ENCODE results near the gene TNFRSF9. TPM values are rescaled to one million over a fixed set of nuclear protein-coding genes. Genes with fewer than 3 reads are reported as not detected.

Gene TNFRSF9
- total RNA-seq, 4 donors from 2014 or later = 0.21 to 0.60 TPM; not detected in 2

DNA sequence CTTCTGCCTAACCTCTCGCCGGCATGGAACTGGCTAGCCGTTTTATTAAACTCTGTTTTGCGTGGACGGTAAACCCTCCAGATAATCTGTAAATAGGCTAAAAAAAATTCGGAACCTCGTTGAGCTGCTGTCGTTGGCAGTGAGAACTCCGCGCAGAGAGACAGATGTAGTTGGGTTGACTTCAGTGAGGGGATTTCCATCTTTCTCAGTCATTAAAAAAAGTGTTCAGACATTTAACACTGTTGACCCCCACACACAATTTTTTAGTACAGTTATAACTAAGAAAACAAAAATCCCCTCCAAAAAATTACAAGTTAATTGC is 21.3 kb upstream of the TNFRSF9 start:
- H3K4me3 ChIP-seq = peak overlapping the region; percentile 60 to 94 (median 89)
- TF ChIP-seq EP300 (IDR thresholded peaks at IDR 0.05) (no peak), POLR2A (IDR thresholded peaks at IDR 0.05) (no peak)
- TF ChIP-seq, protein P1, sequence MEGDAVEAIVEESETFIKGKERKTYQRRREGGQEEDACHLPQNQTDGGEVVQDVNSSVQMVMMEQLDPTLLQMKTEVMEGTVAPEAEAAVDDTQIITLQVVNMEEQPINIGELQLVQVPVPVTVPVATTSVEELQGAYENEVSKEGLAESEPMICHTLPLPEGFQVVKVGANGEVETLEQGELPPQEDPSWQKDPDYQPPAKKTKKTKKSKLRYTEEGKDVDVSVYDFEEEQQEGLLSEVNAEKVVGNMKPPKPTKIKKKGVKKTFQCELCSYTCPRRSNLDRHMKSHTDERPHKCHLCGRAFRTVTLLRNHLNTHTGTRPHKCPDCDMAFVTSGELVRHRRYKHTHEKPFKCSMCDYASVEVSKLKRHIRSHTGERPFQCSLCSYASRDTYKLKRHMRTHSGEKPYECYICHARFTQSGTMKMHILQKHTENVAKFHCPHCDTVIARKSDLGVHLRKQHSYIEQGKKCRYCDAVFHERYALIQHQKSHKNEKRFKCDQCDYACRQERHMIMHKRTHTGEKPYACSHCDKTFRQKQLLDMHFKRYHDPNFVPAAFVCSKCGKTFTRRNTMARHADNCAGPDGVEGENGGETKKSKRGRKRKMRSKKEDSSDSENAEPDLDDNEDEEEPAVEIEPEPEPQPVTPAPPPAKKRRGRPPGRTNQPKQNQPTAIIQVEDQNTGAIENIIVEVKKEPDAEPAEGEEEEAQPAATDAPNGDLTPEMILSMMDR (IDR thresholded peaks at IDR 0.05) = no peak
- no peaks in the 10 kb centered on the region for H3K9me3 ChIP-seq
- DNase-seq (ENCODE audit: low spot score in 2 of 2) = no peak
- peak overlapping the region; percentile 84 to 95 (median 92) for H3K27ac ChIP-seq
- peaks cover 0 to 40% (median 0%) of the 10 kb centered on the region in 3 donors for H3K36me3 ChIP-seq
- WGBS, 2 donors = 0% methylated on average over 10 of the region's 10 CpGs
- no peaks in the 10 kb centered on the region for H3K27me3 ChIP-seq
- peaks cover 0 to 55% (median 17%) of the 10 kb centered on the region in 4 donors for H3K4me1 ChIP-seq

DNA sequence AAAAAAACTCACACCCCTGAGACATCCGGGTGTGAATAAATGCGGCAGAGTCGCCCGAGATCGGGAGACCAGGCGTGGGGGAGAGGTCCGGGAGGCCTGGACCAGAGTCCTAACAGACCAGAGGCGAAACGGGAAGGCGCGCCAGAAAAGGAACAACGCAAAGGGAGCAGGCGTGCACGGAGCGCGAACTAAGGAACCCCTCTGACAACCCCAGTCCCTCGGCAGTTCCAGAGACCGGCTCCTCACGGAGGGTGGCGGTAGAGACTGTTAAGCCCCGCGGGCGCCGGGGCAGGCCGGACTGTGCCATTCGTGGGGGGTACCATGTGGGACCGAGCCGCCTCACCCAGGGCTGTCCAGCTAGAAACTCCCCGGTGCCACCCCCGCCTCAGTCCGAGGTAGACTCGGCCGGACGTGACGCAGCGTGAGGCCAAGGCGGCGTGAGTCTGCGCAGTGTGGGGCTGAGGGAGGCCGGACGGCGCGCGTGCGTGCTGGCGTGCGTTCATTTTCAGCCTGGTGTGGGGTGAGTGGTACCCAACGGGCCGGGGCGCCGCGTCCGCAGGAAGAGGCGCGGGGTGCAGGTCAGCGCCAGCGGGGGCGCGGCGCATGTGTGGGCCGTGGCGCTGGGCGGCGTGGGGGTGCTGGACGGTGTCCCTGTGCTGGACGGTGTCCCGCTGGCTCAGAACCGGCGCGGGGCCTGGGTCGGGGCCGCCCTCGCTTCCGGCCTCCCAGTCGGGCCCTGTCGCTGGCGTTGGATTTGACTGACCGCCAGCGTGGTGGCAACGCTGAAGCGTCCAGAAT is 20.8 kb upstream of the TNFRSF9 start, which contains the start of gene PARK7:
TSS of gene PARK7 (plus strand) at position 496 of the 798 bp plus-strand sequence. CDS start 1,075 bp downstream, outside the sequence.
- TF ChIP-seq, protein P1 (IDR thresholded peaks at IDR 0.05) = peak in 4 of 5 experiments; percentile 12 to 86 (median 72)
- TF ChIP-seq EP300 (IDR thresholded peaks at IDR 0.05) (peak; percentile 86 to 98), POLR2A (IDR thresholded peaks at IDR 0.05) (peak; percentile 56 to 90)
- Histone ChIP-seq H3K9me3 (no peaks in the 10 kb centered on the region), H3K4me3 (peak within 1 kb of the TSS; percentile 83 to 94 (median 89)), H3K36me3 (peaks cover 0 to 36% (median 0%) of the 10 kb centered on the region in 3 donors), H3K27ac (peak within 1 kb of the TSS; percentile 84 to 95 (median 94)), H3K4me1 (peaks cover 0 to 50% (median 16%) of the 10 kb centered on the region in 4 donors), H3K27me3 (no peaks in the 10 kb centered on the region)
- 0 to 1% methylated on average over 28 to 67 of the region's 81 CpGs for WGBS, 2 donors
- DNase-seq (ENCODE audit: low spot score in 2 of 2) = peak; percentile 98

DNA sequence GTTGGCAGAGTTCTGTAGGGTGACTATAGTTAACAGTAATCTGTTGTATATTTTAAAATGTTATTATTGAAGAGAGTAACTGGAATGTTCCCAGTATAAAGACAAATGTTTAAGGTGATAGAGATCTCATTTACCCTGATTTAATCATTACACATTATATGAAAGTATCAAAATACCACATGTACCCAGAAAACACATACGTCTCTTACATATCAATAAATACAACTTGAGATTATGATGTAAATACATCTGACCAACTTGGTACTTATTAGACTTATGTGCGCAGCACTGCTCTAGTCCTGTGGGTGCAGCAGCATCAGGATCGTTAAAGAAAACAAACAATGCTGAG is 20.2 kb upstream of the TNFRSF9 start:
- no peak for DNase-seq (ENCODE audit: low spot score in 2 of 2)
- Histone ChIP-seq H3K4me1 (peaks cover 0 to 44% (median 16%) of the 10 kb centered on the region in 4 donors), H3K9me3 (no peaks in the 10 kb centered on the region), H3K27ac (peak overlapping the region; percentile 84 to 95 (median 94)), H3K36me3 (peaks cover 0 to 30% (median 0%) of the 10 kb centered on the region in 3 donors), H3K4me3 (peak overlapping the region; percentile 83 to 94 (median 89)), H3K27me3 (no peaks in the 10 kb centered on the region)
- TF ChIP-seq POLR2A (IDR thresholded peaks at IDR 0.05) = no peak
- TF ChIP-seq, protein P1 (IDR thresholded peaks at IDR 0.05) = no peak
- no peak for TF ChIP-seq EP300 (IDR thresholded peaks at IDR 0.05)
- 0 to 1% methylated on average over 3 of the region's 3 CpGs for WGBS, 2 donors

DNA sequence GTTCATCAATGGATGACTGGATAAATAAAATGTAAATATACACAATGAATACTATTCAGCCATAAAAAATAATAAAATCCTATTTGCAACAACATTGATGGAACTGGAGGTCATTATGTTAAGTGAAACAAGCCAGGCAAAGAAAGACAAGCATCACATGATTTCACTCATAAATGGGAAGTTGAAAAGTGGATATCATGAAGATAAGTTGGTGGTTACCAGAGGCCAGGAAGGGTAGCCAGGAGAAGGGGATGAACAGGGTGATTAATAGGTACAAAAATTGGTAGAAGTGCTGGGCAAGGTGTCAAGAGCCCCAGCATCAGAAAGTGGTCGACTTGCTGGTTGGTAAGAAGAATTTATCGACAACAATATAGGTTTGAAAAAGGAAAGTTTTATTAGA is 19.5 kb upstream of the TNFRSF9 start:
- Histone ChIP-seq H3K27me3 (no peaks in the 10 kb centered on the region), H3K36me3 (peaks cover 0 to 23% (median 0%) of the 10 kb centered on the region in 3 donors), H3K27ac (peak overlapping the region in 2 of 4 donors; percentile 94 to 95), H3K4me3 (peak overlapping the region in 1 of 4 donors; percentile 88), H3K9me3 (no peaks in the 10 kb centered on the region), H3K4me1 (peaks cover 0 to 37% (median 16%) of the 10 kb centered on the region in 4 donors)
- no peak for DNase-seq (ENCODE audit: low spot score in 2 of 2)
- no peak for TF ChIP-seq EP300 (IDR thresholded peaks at IDR 0.05)
- TF ChIP-seq POLR2A (IDR thresholded peaks at IDR 0.05) = no peak
- TF ChIP-seq, protein P1 (IDR thresholded peaks at IDR 0.05) = no peak
- 93 to 94% methylated on average over 2 of the region's 2 CpGs for WGBS, 2 donors

Data from tibial nerve (tissue), 4 donors.